Ovary (tissue), 9 donors: ENCODE measurements around the gene PRKAR2A. TPM values are rescaled to one million over a fixed set of nuclear protein-coding genes. Genes with fewer than 3 reads are reported as not detected.
"Not testable (repeated sequence)": the region's sequence is repeated elsewhere in the genome, so short reads cannot be mapped to it uniquely, and the experiment has no call there.

Experiments
- DNase-seq, 5 donors: peaks; one replicate each; pipeline ENCODE4 v3.0.0-alpha.2; 2019 to 2020
- H3K27ac ChIP-seq, 2 donors: fragments of 200-600 bp; one replicate each; pipeline versions ENCODE4 v1.5.1 to v1.8.0; 2019 to 2022
- H3K27me3 ChIP-seq: fragments of 200-600 bp; one replicate; pipeline ENCODE4 v1.8.0; 2022
- H3K36me3 ChIP-seq: fragments of 200-600 bp; sonication (generic); one replicate; pipeline ENCODE4 v1.5.1; 2019
- H3K4me1 ChIP-seq: one replicate; pipeline ENCODE4 v1.8.1; 2013; ENCODE audit warnings: mild to moderate bottlenecking, moderate library complexity; ENCODE audit not compliant: insufficient read depth
- H3K4me3 ChIP-seq: fragments of 200-600 bp; sonication (generic); one replicate; pipeline ENCODE4 v1.5.1; 2017
- H3K9me3 ChIP-seq, 2 donors: fragments of 200-600 bp in 1 of 2; sonication (generic) in 1 of 2; one replicate each; pipeline versions ENCODE4 v1.5.1 to v1.8.1; 2013 to 2019; ENCODE audit warnings: mild to moderate bottlenecking in 1 of 2, moderate library complexity in 1 of 2
- CTCF ChIP-seq, 3 donors: fragments of 450-650 bp in 2 of 3; fragments of 200-600 bp in 1 of 3; IDR thresholded peaks; one replicate each; pipeline versions ENCODE4 v1.5.1 to v1.8.0; 2016 to 2022; ENCODE audit warnings: antibody characterized with exemption in 3 of 3, mild to moderate bottlenecking in 1 of 3
- EP300 ChIP-seq: sonication (generic); formaldehyde crosslinking; IDR thresholded peaks from one replicate; pipeline ENCODE4 v1.6.1; 2017; ENCODE audit warnings: antibody characterized with exemption
- POLR2A ChIP-seq: fragments of 450-650 bp; IDR thresholded peaks from one replicate; pipeline ENCODE4 v1.6.1; 2017; ENCODE audit warnings: antibody characterized with exemption, mild to moderate bottlenecking, moderate library complexity
- WGBS, 3 donors: extraction: QIAGEN DNeasy Blood & Tissue Kit in 1 of 3; methylation state at CpG; one replicate each; pipeline versions ENCODE4 v1.1.5 to v1.1.7; 2013 to 2017; 5-methylcytosine and 5-hydroxymethylcytosine counted together
- intact Hi-C, 4 donors: fragments of 100-400 bp; cut with DNase I; formaldehyde crosslinking; loops; one replicate each; pipeline versions ENCODE4 v1.11.0 to v1.15.1; 2022 to 2023
- polyA plus RNA-seq, 2 donors: library from polyadenylated mRNA; stranded (reverse); fragments of 200-250 nt in 1 of 2; fragments of 350-450 nt in 1 of 2; fragmentation: Illumina TruSeq in 1 of 2; extraction: RNeasy Lipid Tissue Mini Kit (QIAGEN cat#74804) in 1 of 2; gene quantifications; one replicate each; pipeline ENCODE4 v1.2.3, GENCODE V29; 2013 to 2014
- total RNA-seq, 7 donors: library from RNA; depleted of rRNA in 2 of 7; stranded (reverse); fragments of >200 nt in 2 of 7; fragmentation: NEBNext Ultra II Directional in 3 of 7; extraction: Animal tissue kit (Norgen Biotek cat#: 25700) in 3 of 7; gene quantifications; one replicate each; pipeline versions ENCODE4 v1.1.0 to v1.2.4, GENCODE V29; 2016 to 2023
- donor health status: DM: no; HTN: no; CAD: no; lungs with moderate emphysema.
- donor health status: DM: no; HTN: no; CAD: no.
- donor health status: Bipolar disorder and iron deficiency.
- donor health status: DM: yes; HTN: yes; CAD: no.
- donor health status: DM: no; HTN: no; CAD: no.
- donor health status: DM: yes; HTN: yes; CAD: no.

PRKAR2A gene
- total and polyA plus RNA-seq, 9 donors, result 9.4 to 52.6 (median 41.5) TPM

GRCh38 chr3:48739955-48740823, 107.5 kb downstream of the PRKAR2A start:
- intact Hi-C loops, result loop anchor here in 1 of 4 donors (5.0 kb wide), 1 partner anchor 107 kb away; the partner anchor contains the start of gene PRKAR2A
- H3K36me3 ChIP-seq, result no peaks in the 10 kb centered on the region
- TF ChIP-seq CTCF (IDR thresholded peaks at IDR 0.05), result peak; percentile 57 to 84 (median 74)
- no peak for TF ChIP-seq EP300
- no peak for TF ChIP-seq POLR2A
- DNase-seq, result peak; percentile 84 to 91 (median 89)
- peaks cover 10% of the 10 kb centered on the region for H3K4me1 ChIP-seq
- 8 to 11% (median 10%) methylated on average over 15 of the region's 15 CpGs for WGBS, 3 donors
- no peak overlapping the region for H3K4me3 ChIP-seq
- H3K27ac ChIP-seq, result peak overlapping the region; percentile 17 to 20
- no peaks in the 10 kb centered on the region for H3K27me3 ChIP-seq
- no peaks in the 10 kb centered on the region for H3K9me3 ChIP-seq

- Histone ChIP-seq H3K4me3 (no peak overlapping the region), H3K9me3 (no peaks in the 10 kb centered on the region), H3K27me3 (no peaks in the 10 kb centered on the region), H3K36me3 (no peaks in the 10 kb centered on the region), H3K27ac (peak overlapping the region; percentile 17 to 20), H3K4me1 (peaks cover 10% of the 10 kb centered on the region)
- no peak for TF ChIP-seq CTCF (IDR thresholded peaks at IDR 0.05)
- TF ChIP-seq EP300, result no peak
- no peak for TF ChIP-seq POLR2A
- WGBS, 3 donors, result 65 to 70% (median 66%) methylated on average over 6 of the region's 6 CpGs
- DNase-seq, result peak in 2 of 5 donors; percentile 21 to 43
- intact Hi-C loops, result no loop called here
These were observed 108.1 kb downstream of the PRKAR2A start for GRCh38 chr3:48739617-48739954.

- peaks cover 10% of the 10 kb centered on the region for H3K4me1 ChIP-seq
- WGBS, 3 donors, result 46 to 77% (median 74%) methylated on average over 9 of the region's 9 CpGs
- no peak overlapping the region for H3K4me3 ChIP-seq
- H3K27me3 ChIP-seq, result no peaks in the 10 kb centered on the region
- intact Hi-C loops, result no loop called here
- H3K27ac ChIP-seq, result peak overlapping the region in 1 of 2 donors; percentile 20
- peak in 1 of 5 donors; percentile 21 for DNase-seq
- no peaks in the 10 kb centered on the region for H3K36me3 ChIP-seq
- no peaks in the 10 kb centered on the region for H3K9me3 ChIP-seq
- no peak for TF ChIP-seq POLR2A
- no peak for TF ChIP-seq EP300
- no peak for TF ChIP-seq CTCF (IDR thresholded peaks at IDR 0.05)
These were observed 108.6 kb downstream of the PRKAR2A start for GRCh38 chr3:48738926-48739616.

- no peak overlapping the region for H3K27ac ChIP-seq
- no peaks in the 10 kb centered on the region for H3K9me3 ChIP-seq
- no peaks in the 10 kb centered on the region for H3K27me3 ChIP-seq
- WGBS, 3 donors, result 30 to 52% (median 47%) methylated on average over 3 of the region's 3 CpGs
- DNase-seq, result no peak
- H3K4me3 ChIP-seq, result no peak overlapping the region
- peaks cover 10% of the 10 kb centered on the region for H3K4me1 ChIP-seq
- intact Hi-C loops, result no loop called here
- no peak for TF ChIP-seq POLR2A
- TF ChIP-seq CTCF (IDR thresholded peaks at IDR 0.05), result no peak
- TF ChIP-seq EP300, result no peak
- H3K36me3 ChIP-seq, result no peaks in the 10 kb centered on the region
These were observed 109.5 kb downstream of the PRKAR2A start for GRCh38 chr3:48738144-48738536.

DNA sequence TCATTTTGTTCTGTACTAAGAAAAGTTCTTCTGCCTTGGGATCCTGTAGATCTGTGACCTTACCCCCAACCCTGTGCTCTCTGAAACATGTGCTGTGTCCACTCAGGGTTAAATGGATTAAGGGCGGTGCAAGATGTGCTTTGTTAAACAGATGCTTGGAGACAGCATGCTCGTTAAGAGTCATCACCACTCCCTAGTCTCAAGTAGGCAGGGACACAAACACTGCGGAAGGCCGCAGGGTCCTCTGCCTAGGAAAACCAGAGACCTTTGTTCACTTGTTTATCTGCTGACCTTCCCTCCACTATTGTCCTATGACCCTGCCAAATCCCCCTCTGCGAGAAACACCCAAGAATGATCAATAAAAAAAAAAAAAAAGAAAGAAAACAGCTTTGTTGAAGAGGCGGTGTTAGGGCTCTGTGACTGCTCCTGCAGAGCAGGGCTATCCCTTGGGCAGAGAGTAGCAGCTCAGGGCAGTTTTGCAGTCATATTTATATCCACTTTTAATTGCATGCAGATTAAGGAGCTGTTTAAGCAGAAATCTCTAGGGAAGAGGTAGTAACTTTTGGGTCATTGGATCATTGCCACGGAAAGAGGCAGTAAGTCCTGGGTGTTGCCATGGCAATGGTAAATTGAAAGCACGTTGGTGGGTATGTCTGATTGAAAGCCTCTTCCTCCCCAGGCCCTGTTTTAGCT, 112.5 kb downstream of the PRKAR2A start:
- intact Hi-C loops, result not testable (repeated sequence)
- WGBS, 3 donors, result 32 to 50% (median 39%) methylated on average over 8 of the region's 8 CpGs

DNA sequence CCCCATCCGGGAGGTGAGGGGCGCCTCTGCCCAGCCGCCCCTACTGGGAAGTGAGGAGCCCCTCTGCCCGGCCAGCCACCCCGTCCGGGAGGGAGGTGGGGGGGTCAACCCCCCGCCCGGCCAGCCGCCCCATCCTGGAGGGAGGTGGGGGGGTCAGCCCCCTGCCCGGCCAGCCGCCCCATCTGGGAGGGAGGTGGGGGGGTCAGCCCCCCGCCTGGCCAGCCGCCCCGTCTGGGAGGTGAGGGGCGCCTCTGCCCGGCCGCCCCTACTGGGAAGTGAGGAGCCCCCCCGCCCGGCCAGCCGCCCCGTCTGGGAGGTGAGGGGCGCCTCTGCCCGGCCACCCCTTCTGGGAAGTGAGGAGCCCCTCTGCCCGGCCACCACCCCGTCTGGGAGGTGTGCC, 113.1 kb downstream of the PRKAR2A start:
- H3K4me3 ChIP-seq, H3K9me3 ChIP-seq, H3K27ac ChIP-seq, H3K36me3 ChIP-seq, H3K4me1 ChIP-seq, intact Hi-C loops, H3K27me3 ChIP-seq, DNase-seq: not testable (repeated sequence)
- WGBS, 3 donors, result 79 to 98% (median 93%) methylated on average over 5 to 20 of the region's 25 CpGs

More for the DNA sequence above, 112.5 kb downstream of the PRKAR2A start:
- not testable (repeated sequence) for H3K4me1 ChIP-seq, H3K27ac ChIP-seq, DNase-seq, H3K9me3 ChIP-seq, H3K4me3 ChIP-seq, H3K36me3 ChIP-seq, H3K27me3 ChIP-seq
